Glomerular visceral epithelial cell (primary cell): ENCODE measurements around the gene IPP.
"Not testable (repeated sequence)": the region's sequence is repeated elsewhere in the genome, so short reads cannot be mapped to it uniquely, and the experiment has no call there.

Source experiments
- DNase-seq: peaks from one replicate; pipeline ENCODE4 v3.0.0-alpha.2; 2016; ENCODE audit errors: extremely low spot score

Gene IPP

GRCh38 chr1:45684402-45684801 lies 66.1 kb downstream of the IPP start:
- no peak for DNase-seq

GRCh38 chr1:45682942-45683341 lies 67.5 kb downstream of the IPP start:
- DNase-seq = no peak

GRCh38 chr1:45679123-45679522 lies 71.3 kb downstream of the IPP start:
- peak; percentile 4 for DNase-seq

GRCh38 chr1:45678489-45678888 lies 72.0 kb downstream of the IPP start:
- DNase-seq = no peak

- DNase-seq = no peak
Measured at GRCh38 chr1:45677751-45678245, 72.7 kb downstream of the IPP start.

- not testable (repeated sequence) for DNase-seq
Measured at GRCh38 chr1:45676553-45676952, 73.9 kb downstream of the IPP start.

GRCh38 chr1:45674478-45674877 lies 76.0 kb downstream of the IPP start:
- no peak for DNase-seq

GRCh38 chr1:45673956-45674355 lies 76.5 kb downstream of the IPP start:
- no peak for DNase-seq

- DNase-seq = no peak
Measured at GRCh38 chr1:45669859-45670655, 80.4 kb downstream of the IPP start.

- no peak for DNase-seq
Measured at GRCh38 chr1:45669379-45669778, 81.1 kb downstream of the IPP start.

GRCh38 chr1:45668526-45668925 lies 81.9 kb downstream of the IPP start:
- no peak for DNase-seq

GRCh38 chr1:45667321-45668111 lies 82.9 kb downstream of the IPP start:
- DNase-seq = no peak

GRCh38 chr1:45666836-45667235 lies 83.6 kb downstream of the IPP start:
- DNase-seq = no peak

- no peak for DNase-seq
Measured at GRCh38 chr1:45660336-45660735, 90.1 kb downstream of the IPP start.

GRCh38 chr1:45659222-45659621 lies 91.2 kb downstream of the IPP start:
- no peak for DNase-seq

- no peak for DNase-seq
Measured at GRCh38 chr1:45658171-45658570, 92.3 kb downstream of the IPP start.

GRCh38 chr1:45656573-45657226 lies 93.8 kb downstream of the IPP start:
- DNase-seq = no peak

- no peak for DNase-seq
Measured at GRCh38 chr1:45654540-45655280, 95.7 kb downstream of the IPP start.
